OCI-LY1 (cell line): ENCODE results near the gene IFRD1.

Source experiments
- EZH2 ChIP-seq: fragments of 200-600 bp; sonication (generic), shearing (Covaris generic); IDR thresholded peaks from 2 replicates; pipeline ENCODE4 v1.8.0; 2017; ENCODE audit warnings: borderline replicate concordance, mixed run types, mild to moderate bottlenecking, antibody characterized with exemption, low read length, moderate library complexity, mixed read lengths
- TF ChIP-seq, protein P1 (sequence below): fragments of 200-600 bp; sonication (generic), shearing (Covaris generic); IDR thresholded peaks from 2 replicates; pipeline ENCODE4 v1.5.1; 2017; ENCODE audit warnings: mild to moderate bottlenecking, antibody characterized with exemption, low read length, moderate library complexity, mixed read lengths

DNA sequence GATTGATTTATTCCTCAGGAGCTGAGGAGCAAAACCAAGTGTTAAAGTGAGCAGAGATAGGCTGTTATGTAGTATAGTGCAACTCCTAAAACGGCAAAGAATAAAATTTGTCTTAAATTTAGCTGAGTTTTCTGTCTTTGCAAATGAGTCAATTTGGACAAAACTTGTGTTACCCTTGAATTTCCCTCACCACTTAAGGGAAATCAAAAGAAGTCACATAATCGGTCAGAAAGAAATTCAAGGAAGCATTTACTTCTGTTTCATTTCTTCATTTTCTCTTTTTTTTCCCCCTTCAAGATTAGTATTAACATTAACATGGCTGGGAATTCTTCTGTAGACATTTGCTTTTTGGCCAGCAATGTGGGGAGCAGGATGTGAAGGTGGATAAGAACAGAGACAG lies 44.4 kb downstream of the IFRD1 start:
- TF ChIP-seq, protein P1, sequence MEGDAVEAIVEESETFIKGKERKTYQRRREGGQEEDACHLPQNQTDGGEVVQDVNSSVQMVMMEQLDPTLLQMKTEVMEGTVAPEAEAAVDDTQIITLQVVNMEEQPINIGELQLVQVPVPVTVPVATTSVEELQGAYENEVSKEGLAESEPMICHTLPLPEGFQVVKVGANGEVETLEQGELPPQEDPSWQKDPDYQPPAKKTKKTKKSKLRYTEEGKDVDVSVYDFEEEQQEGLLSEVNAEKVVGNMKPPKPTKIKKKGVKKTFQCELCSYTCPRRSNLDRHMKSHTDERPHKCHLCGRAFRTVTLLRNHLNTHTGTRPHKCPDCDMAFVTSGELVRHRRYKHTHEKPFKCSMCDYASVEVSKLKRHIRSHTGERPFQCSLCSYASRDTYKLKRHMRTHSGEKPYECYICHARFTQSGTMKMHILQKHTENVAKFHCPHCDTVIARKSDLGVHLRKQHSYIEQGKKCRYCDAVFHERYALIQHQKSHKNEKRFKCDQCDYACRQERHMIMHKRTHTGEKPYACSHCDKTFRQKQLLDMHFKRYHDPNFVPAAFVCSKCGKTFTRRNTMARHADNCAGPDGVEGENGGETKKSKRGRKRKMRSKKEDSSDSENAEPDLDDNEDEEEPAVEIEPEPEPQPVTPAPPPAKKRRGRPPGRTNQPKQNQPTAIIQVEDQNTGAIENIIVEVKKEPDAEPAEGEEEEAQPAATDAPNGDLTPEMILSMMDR = no peak
- TF ChIP-seq EZH2 = no peak
